Muscle of leg (tissue), 11 donors: ENCODE results near the gene FBXL22. TPM values are rescaled to one million over a fixed set of nuclear protein-coding genes. Genes with fewer than 3 reads are reported as not detected.

ENCODE experiments used
- DNase-seq: peaks from one replicate; pipeline ENCODE4 v3.0.0; 2013
- H3K27ac ChIP-seq: one replicate; pipeline ENCODE4 v1.5.1; 2013; ENCODE audit warnings: mild to moderate bottlenecking, low read length, control low read depth
- H3K27me3 ChIP-seq: one replicate; pipeline ENCODE4 v1.6.1; 2013; ENCODE audit warnings: low read length; ENCODE audit not compliant: control insufficient read depth, insufficient read depth
- H3K36me3 ChIP-seq: one replicate; pipeline ENCODE4 v1.6.1; 2013; ENCODE audit warnings: low read length; ENCODE audit not compliant: control insufficient read depth, insufficient read depth
- H3K4me1 ChIP-seq: one replicate; pipeline ENCODE4 v1.6.1; 2013; ENCODE audit warnings: low read length; ENCODE audit not compliant: control insufficient read depth, insufficient read depth
- H3K4me3 ChIP-seq: one replicate; pipeline ENCODE4 v1.5.1; 2013; ENCODE audit warnings: low read length, control low read depth
- H3K9me3 ChIP-seq: replicated peaks from 2 replicates; pipeline ENCODE4 v1.6.1; 2013; ENCODE audit warnings: low read depth, low read length; ENCODE audit not compliant: control insufficient read depth
- WGBS: methylation state at CpG from one replicate; pipeline ENCODE4 v1.1.5; 2013; ENCODE audit warnings: missing lambda C conversion rate; ENCODE audit not compliant: insufficient coverage; 5-methylcytosine and 5-hydroxymethylcytosine counted together
- polyA plus RNA-seq, 8 donors: library from polyadenylated mRNA; unstranded; fragments of 120-200 nt; gene quantifications; one replicate each; pipeline versions ENCODE4 v1.2.1 to v1.2.3, GENCODE V29; 2013; ENCODE audit warnings: inconsistent platforms in 1 of 8, low replicate concordance in 1 of 8; ENCODE audit not compliant: insufficient read length in 8 of 8, insufficient read depth in 1 of 8
- total RNA-seq: library from RNA; stranded (reverse); fragments of 120-200 nt; gene quantifications from one replicate; pipeline ENCODE4 v1.2.4, GENCODE V29; 2013

FBXL22 gene
- total and polyA plus RNA-seq, 9 donors: 16.0 to 45.2 (median 31.5) TPM

DNA sequence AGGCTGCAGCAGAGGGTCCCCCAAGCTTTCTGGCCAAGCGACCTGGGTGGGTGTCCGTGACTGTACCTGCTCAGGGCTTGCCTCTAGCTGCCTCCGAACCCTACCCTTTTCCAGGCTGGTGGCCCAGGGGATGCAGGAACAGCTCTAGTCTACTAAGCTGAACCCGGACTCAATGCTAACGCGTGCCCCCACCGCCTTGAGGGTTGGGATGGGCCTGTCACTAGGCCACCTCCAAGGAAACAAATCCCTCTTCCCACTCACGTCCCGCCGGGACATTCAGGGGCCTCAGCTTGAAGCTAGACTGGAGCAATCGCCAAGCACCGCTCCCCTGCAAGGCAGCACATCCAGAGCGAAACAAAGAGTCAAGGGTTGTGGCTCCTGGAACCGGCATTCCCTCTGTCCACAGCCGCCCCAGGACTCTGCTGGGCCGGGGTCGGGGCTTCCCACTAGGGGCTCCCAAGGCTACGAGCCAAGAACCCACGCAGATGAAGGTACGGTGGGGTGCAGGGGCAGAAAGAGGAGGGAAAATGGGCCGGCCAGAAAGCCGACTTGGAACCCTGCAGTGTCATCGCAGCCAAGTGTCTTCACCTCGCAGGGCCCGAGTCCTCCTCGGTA, 2.9 kb downstream of the FBXL22 start:
- peaks cover 4% of the 10 kb centered on the region for H3K36me3 ChIP-seq
- DNase-seq: peak; percentile 65
- H3K27me3 ChIP-seq: no peaks in the 10 kb centered on the region
- H3K9me3 ChIP-seq: no peaks in the 10 kb centered on the region
- peak overlapping the region; percentile 55 for H3K4me3 ChIP-seq
- WGBS: 10% methylated on average over 22 of the region's 26 CpGs
- H3K27ac ChIP-seq: peak overlapping the region; percentile 92
- H3K4me1 ChIP-seq: peaks cover 57% of the 10 kb centered on the region

DNA sequence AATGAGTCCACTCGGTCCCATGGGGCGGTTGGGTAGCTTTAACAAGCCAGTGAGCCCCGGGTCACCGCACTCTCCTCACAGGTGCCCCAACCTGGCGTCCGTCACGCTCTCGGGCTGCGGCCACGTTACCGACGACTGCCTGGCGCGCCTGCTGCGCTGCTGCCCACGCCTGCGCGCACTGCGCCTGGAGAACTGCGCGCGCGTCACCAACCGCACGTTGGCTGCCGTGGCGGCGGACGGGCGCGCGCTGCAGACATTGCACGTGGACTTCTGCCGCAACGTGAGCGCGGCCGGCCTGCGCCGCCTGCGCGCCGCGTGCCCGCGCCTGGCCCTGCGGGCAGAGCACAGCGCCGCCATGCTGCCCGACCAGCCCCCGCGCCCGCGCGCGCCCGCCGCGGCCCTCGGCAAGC, 3.4 kb downstream of the FBXL22 start:
- no peaks in the 10 kb centered on the region for H3K9me3 ChIP-seq
- DNase-seq: peak; percentile 97
- peaks cover 52% of the 10 kb centered on the region for H3K4me1 ChIP-seq
- peak overlapping the region; percentile 92 for H3K27ac ChIP-seq
- H3K4me3 ChIP-seq: peak overlapping the region; percentile 64
- H3K36me3 ChIP-seq: peaks cover 4% of the 10 kb centered on the region
- no peaks in the 10 kb centered on the region for H3K27me3 ChIP-seq
- whole genome bisulfite sequencing: under 1% methylated on average over 60 of the region's 60 CpGs

DNA sequence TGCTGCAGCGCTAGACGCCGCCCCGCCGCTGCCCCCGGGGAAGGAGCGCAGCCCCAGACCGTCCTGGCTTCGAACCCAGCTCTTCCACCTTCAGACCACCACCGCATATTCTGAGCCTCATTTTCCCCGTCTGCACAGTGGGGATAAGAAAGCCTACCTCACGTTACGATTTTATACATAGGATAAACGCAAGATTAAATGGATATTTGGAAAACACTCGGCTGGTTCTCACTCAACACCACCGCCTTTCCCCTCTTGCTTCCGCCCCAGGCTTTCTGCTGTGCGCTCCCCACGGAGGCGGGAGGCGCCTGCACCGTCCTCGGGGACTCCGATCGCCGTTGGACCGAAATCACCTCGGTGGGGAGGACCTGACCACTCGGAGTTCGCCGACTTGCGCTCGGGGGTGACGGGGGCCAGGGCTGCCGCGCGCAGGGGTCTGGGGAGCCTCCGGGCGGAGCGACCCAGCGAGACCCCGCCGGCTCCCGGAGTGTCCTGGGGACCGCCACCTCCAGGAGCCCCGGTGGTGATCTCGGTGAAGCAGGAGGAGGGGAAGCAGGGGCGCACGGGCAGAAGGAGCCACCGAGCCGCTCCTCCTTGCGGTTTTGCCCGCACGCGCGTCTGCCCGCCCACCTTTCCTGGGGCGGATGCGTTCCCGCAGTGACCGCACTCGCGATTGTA, 4.0 kb downstream of the FBXL22 start:
- Histone ChIP-seq H3K27ac (peak overlapping the region; percentile 85), H3K4me1 (peaks cover 46% of the 10 kb centered on the region), H3K27me3 (no peaks in the 10 kb centered on the region), H3K36me3 (peaks cover 6% of the 10 kb centered on the region), H3K9me3 (no peaks in the 10 kb centered on the region), H3K4me3 (peak overlapping the region; percentile 64)
- WGBS: under 1% methylated on average over 46 of the region's 63 CpGs
- DNase-seq: peak; percentile 41

DNA sequence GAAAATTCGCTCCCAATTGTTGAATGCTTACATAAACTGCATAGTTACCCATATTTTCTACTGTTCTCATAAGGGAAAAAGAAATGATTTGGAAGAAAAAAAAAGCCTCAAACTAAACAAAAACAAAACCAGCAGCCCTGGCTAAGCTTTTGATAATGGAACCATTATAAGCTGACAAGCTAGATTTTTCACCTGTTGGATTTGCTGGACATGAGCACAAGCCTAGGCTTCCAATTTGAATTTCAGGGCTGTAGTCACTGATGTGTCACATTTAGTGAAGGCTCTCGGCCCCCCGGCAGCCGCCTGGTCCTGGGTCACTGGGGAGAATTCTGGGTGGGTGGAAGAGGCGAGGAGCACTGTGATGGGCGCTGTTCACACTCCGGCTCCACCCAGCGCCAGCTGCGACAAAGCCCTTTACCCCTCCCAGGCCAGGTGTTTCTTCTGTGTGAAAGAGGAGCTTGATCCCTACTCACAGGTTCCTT, 4.6 kb downstream of the FBXL22 start:
- Histone ChIP-seq H3K27me3 (no peaks in the 10 kb centered on the region), H3K4me1 (peaks cover 42% of the 10 kb centered on the region), H3K36me3 (peaks cover 12% of the 10 kb centered on the region), H3K9me3 (no peaks in the 10 kb centered on the region), H3K27ac (peak overlapping the region; percentile 3), H3K4me3 (peak overlapping the region; percentile 64)
- DNase-seq: peak; percentile 35
- WGBS: no CpG with 5 or more reads among the region's 9 CpGs

DNA sequence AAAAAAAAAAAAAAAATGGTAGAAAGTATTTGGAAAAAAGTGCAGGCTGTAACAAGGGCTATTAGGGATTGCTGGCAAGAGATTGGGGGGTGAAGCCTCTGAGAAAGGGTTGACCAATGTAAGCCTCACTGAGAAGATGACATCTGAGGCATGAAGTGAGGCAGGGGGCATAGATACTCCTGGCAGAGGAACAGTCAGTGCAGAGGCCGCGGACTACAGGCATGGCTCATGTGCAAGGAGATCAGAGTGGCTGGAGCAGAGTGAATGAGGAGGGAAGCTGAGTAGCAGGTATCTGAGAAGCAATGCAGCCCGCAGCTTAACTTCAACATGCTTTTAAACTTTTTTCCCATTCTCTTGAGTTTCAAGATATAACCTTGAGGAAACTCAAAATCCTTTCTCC, 5.4 kb downstream of the FBXL22 start:
- H3K27me3 ChIP-seq: no peaks in the 10 kb centered on the region
- 71% methylated on average over 2 of the region's 3 CpGs for WGBS
- peaks cover 18% of the 10 kb centered on the region for H3K36me3 ChIP-seq
- no peak for DNase-seq
- no peak overlapping the region for H3K4me3 ChIP-seq
- no peaks in the 10 kb centered on the region for H3K9me3 ChIP-seq
- H3K27ac ChIP-seq: no peak overlapping the region
- peaks cover 34% of the 10 kb centered on the region for H3K4me1 ChIP-seq

DNA sequence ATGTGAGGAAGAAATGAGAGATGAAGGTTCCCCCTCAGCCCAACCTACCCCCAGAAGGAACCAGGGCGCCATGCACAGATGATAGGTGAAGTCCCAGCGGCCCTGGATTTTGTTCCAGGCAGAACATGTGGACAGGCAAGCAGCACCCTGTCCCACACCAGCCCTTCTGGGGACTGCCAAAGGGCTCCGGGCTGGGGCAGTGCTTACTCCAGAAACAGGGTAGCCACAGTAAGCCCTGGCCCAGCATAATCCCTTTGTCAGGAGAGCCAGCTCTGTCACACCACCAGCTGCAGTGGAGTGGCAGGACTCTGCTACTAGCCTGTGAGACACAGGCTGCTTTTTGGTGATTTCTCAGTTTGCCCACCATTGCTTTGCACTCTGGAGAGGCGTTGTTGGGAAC, 6.3 kb downstream of the FBXL22 start:
- H3K36me3 ChIP-seq: peaks cover 26% of the 10 kb centered on the region
- 82% methylated on average over 2 of the region's 4 CpGs for WGBS
- peaks cover 25% of the 10 kb centered on the region for H3K4me1 ChIP-seq
- H3K9me3 ChIP-seq: no peaks in the 10 kb centered on the region
- no peaks in the 10 kb centered on the region for H3K27me3 ChIP-seq
- H3K4me3 ChIP-seq: no peak overlapping the region
- H3K27ac ChIP-seq: no peak overlapping the region
- no peak for DNase-seq

DNA sequence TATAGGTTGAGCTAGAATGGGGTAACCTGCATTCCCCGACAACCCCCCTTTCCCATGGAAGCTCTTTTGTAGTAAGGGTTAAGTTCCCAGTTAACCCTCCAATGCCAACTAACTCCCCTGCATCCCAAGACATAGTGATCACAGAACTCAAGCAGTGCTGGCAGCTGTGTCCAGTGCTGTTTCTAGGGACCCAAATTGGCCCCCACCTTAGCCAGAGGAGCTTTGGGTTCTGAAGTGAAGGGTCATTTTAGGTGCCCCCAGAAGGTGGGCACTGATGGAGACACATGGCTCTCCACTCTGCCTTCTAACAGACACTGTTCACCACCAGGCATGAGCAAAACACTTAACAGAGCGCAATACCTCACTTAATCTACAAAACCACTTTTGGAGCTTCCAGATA, 7.1 kb downstream of the FBXL22 start:
- Histone ChIP-seq H3K4me1 (peaks cover 17% of the 10 kb centered on the region), H3K9me3 (no peaks in the 10 kb centered on the region), H3K36me3 (peaks cover 30% of the 10 kb centered on the region), H3K4me3 (no peak overlapping the region), H3K27me3 (no peaks in the 10 kb centered on the region), H3K27ac (no peak overlapping the region)
- no peak for DNase-seq
- no CpG with 5 or more reads among the region's 2 CpGs for WGBS

DNA sequence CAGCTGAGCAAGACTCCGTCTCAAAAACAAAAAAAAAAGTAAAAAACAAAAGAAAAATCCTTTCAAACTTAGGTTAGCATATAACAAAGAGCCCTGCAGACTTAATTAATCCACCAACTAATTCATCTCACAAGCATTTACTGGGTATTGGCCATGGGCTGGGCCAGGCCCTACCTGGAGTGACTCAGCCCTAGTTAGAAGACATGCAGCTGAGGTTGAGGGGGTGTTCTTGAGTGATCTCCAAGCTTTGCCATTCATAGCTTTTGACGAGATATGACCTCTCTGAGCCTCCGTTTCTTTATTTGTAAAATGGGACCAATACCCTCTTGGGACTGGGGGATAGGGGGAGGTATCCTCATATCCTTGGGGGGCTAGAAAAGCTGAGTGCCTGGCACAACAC, 7.8 kb downstream of the FBXL22 start:
- DNase-seq: no peak
- H3K36me3 ChIP-seq: peaks cover 33% of the 10 kb centered on the region
- no CpG with 5 or more reads among the region's 3 CpGs for WGBS
- H3K4me3 ChIP-seq: no peak overlapping the region
- no peaks in the 10 kb centered on the region for H3K9me3 ChIP-seq
- no peak overlapping the region for H3K27ac ChIP-seq
- peaks cover 11% of the 10 kb centered on the region for H3K4me1 ChIP-seq
- H3K27me3 ChIP-seq: no peaks in the 10 kb centered on the region

DNA sequence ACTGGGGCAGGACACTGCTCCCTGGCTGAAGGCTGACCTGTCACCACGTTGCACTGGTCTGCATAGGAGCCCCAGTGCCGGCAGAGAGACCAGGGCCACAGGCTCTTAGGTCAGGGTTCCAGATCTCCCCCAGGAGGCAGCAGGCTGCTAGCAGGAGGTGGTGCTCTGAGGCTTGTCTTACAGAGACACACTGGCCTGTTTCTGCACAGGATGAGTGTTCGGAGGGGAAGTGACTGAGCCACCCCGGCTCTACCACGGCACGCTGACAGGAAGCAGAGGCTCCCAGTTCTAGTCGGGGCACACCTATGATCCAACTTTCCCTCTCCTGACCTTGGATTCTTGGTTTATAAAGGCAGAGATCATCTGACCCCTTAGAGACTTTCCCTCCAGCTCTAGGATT, 8.6 kb downstream of the FBXL22 start:
- Histone ChIP-seq H3K27ac (no peak overlapping the region), H3K9me3 (no peaks in the 10 kb centered on the region), H3K36me3 (peaks cover 32% of the 10 kb centered on the region), H3K4me1 (peaks cover 16% of the 10 kb centered on the region), H3K27me3 (no peaks in the 10 kb centered on the region), H3K4me3 (no peak overlapping the region)
- 29% methylated on average over 2 of the region's 7 CpGs for WGBS
- DNase-seq: no peak

DNA sequence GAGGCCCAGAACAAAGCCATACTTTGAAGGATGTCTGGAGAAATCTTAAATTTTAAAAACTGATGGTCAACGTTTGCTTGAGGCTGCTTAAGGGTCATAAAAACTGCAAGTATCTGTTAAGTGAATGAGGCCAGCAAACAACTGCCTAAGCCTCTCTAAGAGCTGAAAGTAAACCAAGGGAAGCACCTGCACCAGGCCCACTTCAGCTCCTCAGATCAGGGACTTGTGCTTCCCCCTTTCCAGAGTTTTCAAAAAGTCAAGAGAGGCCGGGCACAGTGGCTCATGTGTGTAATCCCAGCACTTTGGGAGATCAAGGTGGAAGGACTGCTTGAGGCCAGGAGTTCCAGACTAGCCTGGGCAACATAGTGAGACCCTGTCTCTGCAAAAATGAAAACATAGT, 9.1 kb downstream of the FBXL22 start:
- 60% methylated on average over 1 of the region's 2 CpGs for WGBS
- H3K4me3 ChIP-seq: no peak overlapping the region
- H3K9me3 ChIP-seq: no peaks in the 10 kb centered on the region
- peaks cover 32% of the 10 kb centered on the region for H3K36me3 ChIP-seq
- H3K4me1 ChIP-seq: peaks cover 21% of the 10 kb centered on the region
- DNase-seq: no peak
- H3K27me3 ChIP-seq: no peaks in the 10 kb centered on the region
- H3K27ac ChIP-seq: no peak overlapping the region
